ENCODE data around the gene SYT8. TPM values are rescaled to one million over a fixed set of nuclear protein-coding genes. Genes with fewer than 3 reads are reported as not detected.

SYT8 gene
- total RNA-seq, 1 donor from 2014 or later: not detected

- DNase-seq (ENCODE audit: low spot score): no peak
- Mint-ChIP-seq H3K4me3 (ENCODE audit: low read depth) (no peak overlapping the region), H3K27ac (no peak overlapping the region), H3K36me3 (ENCODE audit: low read depth) (no peaks in the 10 kb centered on the region), H3K27me3 (ENCODE audit: low read depth) (no peaks in the 10 kb centered on the region), H3K4me1 (ENCODE audit: low read depth) (peaks cover 20% of the 10 kb centered on the region), H3K9me3 (no peaks in the 10 kb centered on the region)
- intact Hi-C loops (cut with micrococcal nuclease): loop anchor here (2.0 to 10.0 kb wide), 3 partner anchors 15 to 313 kb away; no protein-coding TSS in a partner anchor
Measured at GRCh38 chr11:1839204-1839923, 4.6 kb downstream of the SYT8 start.

GRCh38 chr11:1839924-1840779, 5.4 kb downstream of the SYT8 start:
- DNase-seq (ENCODE audit: low spot score): no peak
- no peaks in the 10 kb centered on the region for H3K9me3 Mint-ChIP-seq
- no peak overlapping the region for H3K4me3 Mint-ChIP-seq (ENCODE audit: low read depth)
- no peaks in the 10 kb centered on the region for H3K36me3 Mint-ChIP-seq (ENCODE audit: low read depth)
- intact Hi-C loops (cut with micrococcal nuclease): loop anchor here (2.0 to 10.0 kb wide), 3 partner anchors 15 to 312 kb away; no protein-coding TSS in a partner anchor
- peaks cover 27% of the 10 kb centered on the region for H3K4me1 Mint-ChIP-seq (ENCODE audit: low read depth)
- H3K27me3 Mint-ChIP-seq (ENCODE audit: low read depth): peaks cover 1% of the 10 kb centered on the region
- H3K27ac Mint-ChIP-seq: no peak overlapping the region

- H3K4me1 Mint-ChIP-seq (ENCODE audit: low read depth): peaks cover 32% of the 10 kb centered on the region
- no peaks in the 10 kb centered on the region for H3K9me3 Mint-ChIP-seq
- no peaks in the 10 kb centered on the region for H3K36me3 Mint-ChIP-seq (ENCODE audit: low read depth)
- intact Hi-C loops (cut with micrococcal nuclease): no loop called here
- H3K27me3 Mint-ChIP-seq (ENCODE audit: low read depth): peaks cover 1% of the 10 kb centered on the region
- no peak overlapping the region for H3K27ac Mint-ChIP-seq
- no peak for DNase-seq (ENCODE audit: low spot score)
- H3K4me3 Mint-ChIP-seq (ENCODE audit: low read depth): no peak overlapping the region
Measured at GRCh38 chr11:1840780-1841480, 6.1 kb downstream of the SYT8 start.

- H3K36me3 Mint-ChIP-seq (ENCODE audit: low read depth): no peaks in the 10 kb centered on the region
Measured at GRCh38 chr11:1841511-1842148, 6.8 kb downstream of the SYT8 start.

GRCh38 chr11:1842149-1843097, 7.6 kb downstream of the SYT8 start:
- no peak for DNase-seq (ENCODE audit: low spot score)
- Mint-ChIP-seq H3K36me3 (ENCODE audit: low read depth) (no peaks in the 10 kb centered on the region), H3K27me3 (ENCODE audit: low read depth) (peaks cover 1% of the 10 kb centered on the region), H3K4me3 (ENCODE audit: low read depth) (no peak overlapping the region), H3K27ac (no peak overlapping the region), H3K9me3 (no peaks in the 10 kb centered on the region), H3K4me1 (ENCODE audit: low read depth) (peaks cover 34% of the 10 kb centered on the region)
- intact Hi-C loops (cut with micrococcal nuclease): no loop called here

More at GRCh38 chr11:1841511-1842148, 6.8 kb downstream of the SYT8 start:
- DNase-seq (ENCODE audit: low spot score): no peak
- peaks cover 1% of the 10 kb centered on the region for H3K27me3 Mint-ChIP-seq (ENCODE audit: low read depth)
- no peak overlapping the region for H3K27ac Mint-ChIP-seq
- peaks cover 32% of the 10 kb centered on the region for H3K4me1 Mint-ChIP-seq (ENCODE audit: low read depth)
- H3K4me3 Mint-ChIP-seq (ENCODE audit: low read depth): no peak overlapping the region
- H3K9me3 Mint-ChIP-seq: no peaks in the 10 kb centered on the region
- intact Hi-C loops (cut with micrococcal nuclease): no loop called here

- no peaks in the 10 kb centered on the region for H3K9me3 Mint-ChIP-seq
- H3K4me1 Mint-ChIP-seq (ENCODE audit: low read depth): peaks cover 37% of the 10 kb centered on the region
- no peak for DNase-seq (ENCODE audit: low spot score)
- H3K27me3 Mint-ChIP-seq (ENCODE audit: low read depth): peaks cover 1% of the 10 kb centered on the region
- H3K36me3 Mint-ChIP-seq (ENCODE audit: low read depth): no peaks in the 10 kb centered on the region
- no peak overlapping the region for H3K4me3 Mint-ChIP-seq (ENCODE audit: low read depth)
- intact Hi-C loops (cut with micrococcal nuclease): no loop called here
- H3K27ac Mint-ChIP-seq: peak overlapping the region; percentile 95
Measured at GRCh38 chr11:1843098-1843473, 8.3 kb downstream of the SYT8 start.

- H3K9me3 Mint-ChIP-seq: no peaks in the 10 kb centered on the region
- DNase-seq (ENCODE audit: low spot score): no peak
- H3K27me3 Mint-ChIP-seq (ENCODE audit: low read depth): peaks cover 1% of the 10 kb centered on the region
- H3K36me3 Mint-ChIP-seq (ENCODE audit: low read depth): no peaks in the 10 kb centered on the region
- H3K4me1 Mint-ChIP-seq (ENCODE audit: low read depth): peaks cover 37% of the 10 kb centered on the region
- peak overlapping the region; percentile 95 for H3K27ac Mint-ChIP-seq
- no peak overlapping the region for H3K4me3 Mint-ChIP-seq (ENCODE audit: low read depth)
- intact Hi-C loops (cut with micrococcal nuclease): no loop called here
Measured at GRCh38 chr11:1843796-1844195, 9.0 kb downstream of the SYT8 start.

GRCh38 chr11:1844221-1845094, 9.7 kb downstream of the SYT8 start:
- DNase-seq (ENCODE audit: low spot score): peak; percentile 32
- Mint-ChIP-seq H3K27me3 (ENCODE audit: low read depth) (peaks cover 1% of the 10 kb centered on the region), H3K4me1 (ENCODE audit: low read depth) (peaks cover 39% of the 10 kb centered on the region), H3K9me3 (no peaks in the 10 kb centered on the region), H3K4me3 (ENCODE audit: low read depth) (peak overlapping the region; percentile 73), H3K36me3 (ENCODE audit: low read depth) (no peaks in the 10 kb centered on the region), H3K27ac (peak overlapping the region; percentile 95)
- intact Hi-C loops (cut with micrococcal nuclease): no loop called here

- intact Hi-C loops (cut with micrococcal nuclease): no loop called here
- Mint-ChIP-seq H3K4me3 (ENCODE audit: low read depth) (peak overlapping the region; percentile 73), H3K36me3 (ENCODE audit: low read depth) (no peaks in the 10 kb centered on the region), H3K4me1 (ENCODE audit: low read depth) (peaks cover 37% of the 10 kb centered on the region), H3K27ac (peak overlapping the region; percentile 95), H3K27me3 (ENCODE audit: low read depth) (peaks cover 1% of the 10 kb centered on the region), H3K9me3 (no peaks in the 10 kb centered on the region)
- no peak for DNase-seq (ENCODE audit: low spot score)
Measured at GRCh38 chr11:1845095-1845429, 10.3 kb downstream of the SYT8 start.

GRCh38 chr11:1845561-1846452, 11.0 kb downstream of the SYT8 start:
- no peaks in the 10 kb centered on the region for H3K9me3 Mint-ChIP-seq
- peaks cover 44% of the 10 kb centered on the region for H3K4me1 Mint-ChIP-seq (ENCODE audit: low read depth)
- intact Hi-C loops (cut with micrococcal nuclease): no loop called here
- H3K36me3 Mint-ChIP-seq (ENCODE audit: low read depth): no peaks in the 10 kb centered on the region
- peak overlapping the region; percentile 95 for H3K27ac Mint-ChIP-seq
- peaks cover 1% of the 10 kb centered on the region for H3K27me3 Mint-ChIP-seq (ENCODE audit: low read depth)
- H3K4me3 Mint-ChIP-seq (ENCODE audit: low read depth): no peak overlapping the region
- no peak for DNase-seq (ENCODE audit: low spot score)
